OCI-LY7 (cell line): ENCODE results near the gene DRD1.

Experiments used
- EZH2phosphoT487 ChIP-seq: fragments of 200-600 bp; sonication (generic); IDR thresholded peaks from 2 replicates; pipeline ENCODE4 v1.6.1; 2018; ENCODE audit warnings: low read depth, borderline replicate concordance, mild to moderate bottlenecking, mixed run types, antibody characterized with exemption, low read length, moderate library complexity, mixed read lengths
- TF ChIP-seq, protein P1 (sequence below): fragments of 200-600 bp; sonication (generic); conservative IDR thresholded peaks from 2 replicates; pipeline ENCODE4 v1.5.1; 2014; ENCODE audit warnings: mild to moderate bottlenecking, antibody characterized with exemption, low read length, moderate library complexity, mixed read lengths

DNA sequence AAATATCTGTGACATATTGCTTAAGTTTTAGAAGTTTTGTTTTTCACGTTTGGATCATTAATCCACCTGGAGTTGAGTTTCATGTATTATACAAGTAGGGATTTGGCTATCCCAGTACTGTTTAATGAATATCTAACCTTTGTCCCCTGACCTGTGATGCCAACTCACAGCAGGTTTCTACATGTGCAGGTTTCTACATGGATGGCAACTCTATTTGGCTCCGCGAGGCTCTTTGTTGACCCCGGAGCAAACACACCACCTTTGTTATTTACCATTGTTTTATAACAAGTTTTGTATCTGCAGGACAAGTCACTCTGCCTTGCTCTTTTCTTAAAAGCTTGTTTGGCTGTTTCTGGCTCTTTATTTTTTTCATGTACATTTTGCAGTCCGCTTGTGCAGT lies 33.5 kb upstream of the DRD1 start:
- TF ChIP-seq, protein P1, sequence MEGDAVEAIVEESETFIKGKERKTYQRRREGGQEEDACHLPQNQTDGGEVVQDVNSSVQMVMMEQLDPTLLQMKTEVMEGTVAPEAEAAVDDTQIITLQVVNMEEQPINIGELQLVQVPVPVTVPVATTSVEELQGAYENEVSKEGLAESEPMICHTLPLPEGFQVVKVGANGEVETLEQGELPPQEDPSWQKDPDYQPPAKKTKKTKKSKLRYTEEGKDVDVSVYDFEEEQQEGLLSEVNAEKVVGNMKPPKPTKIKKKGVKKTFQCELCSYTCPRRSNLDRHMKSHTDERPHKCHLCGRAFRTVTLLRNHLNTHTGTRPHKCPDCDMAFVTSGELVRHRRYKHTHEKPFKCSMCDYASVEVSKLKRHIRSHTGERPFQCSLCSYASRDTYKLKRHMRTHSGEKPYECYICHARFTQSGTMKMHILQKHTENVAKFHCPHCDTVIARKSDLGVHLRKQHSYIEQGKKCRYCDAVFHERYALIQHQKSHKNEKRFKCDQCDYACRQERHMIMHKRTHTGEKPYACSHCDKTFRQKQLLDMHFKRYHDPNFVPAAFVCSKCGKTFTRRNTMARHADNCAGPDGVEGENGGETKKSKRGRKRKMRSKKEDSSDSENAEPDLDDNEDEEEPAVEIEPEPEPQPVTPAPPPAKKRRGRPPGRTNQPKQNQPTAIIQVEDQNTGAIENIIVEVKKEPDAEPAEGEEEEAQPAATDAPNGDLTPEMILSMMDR, result no peak
- no peak for TF ChIP-seq EZH2phosphoT487
